ENCODE data around the gene PSMC4. TPM values are rescaled to one million over a fixed set of nuclear protein-coding genes. Genes with fewer than 3 reads are reported as not detected.

Gene PSMC4
- total and polyA plus RNA-seq, 2 experiments from 2014 or later, result 113 to 137 TPM

- Histone ChIP-seq H3K4me1 (ENCODE audit: insufficient read depth) (no peaks in the 10 kb centered on the region), H2AFZ (no peak overlapping the region), H4K20me1 (ENCODE audit: insufficient read depth) (no peaks in the 10 kb centered on the region), H3F3A (ENCODE audit: insufficient read depth) (peaks cover 6% of the 10 kb centered on the region; the same call in 1 of the 2 replicates), H3K36me3 (ENCODE audit: low read depth) (no peaks in the 10 kb centered on the region), H3K27me3 (replicated peaks; ENCODE audit: insufficient read depth) (peaks cover 5% of the 10 kb centered on the region), H3K27ac (no peak overlapping the region), H3K9me2 (ENCODE audit: insufficient read depth) (no peaks in the 10 kb centered on the region), H3K9ac (no peak overlapping the region), H3K4me2 (ENCODE audit: unreplicated experiment) (no peak overlapping the region), H3K9me3 (ENCODE audit: low read depth) (no peaks in the 10 kb centered on the region), H3K4me3 (no peak overlapping the region), H3K79me2 (ENCODE audit: insufficient read depth) (no peaks in the 10 kb centered on the region)
- WGBS, 2 experiments (ENCODE audit: low coverage in 1 of 2, low lambda C conversion rate in 2 of 2, missing lambda C conversion rate in 2 of 2), result 67 to 78% methylated on average over 7 of the region's 7 CpGs
- in situ Hi-C loops (cut with MboI), result no loop called here
- DNase-seq, result no peak
- no peak for TF ChIP-seq EZH2phosphoT487 (IDR thresholded peaks at IDR 0.05; ENCODE audit: insufficient read depth, low read depth)
- no peak for TF ChIP-seq EZH2 (IDR thresholded peaks at IDR 0.05; ENCODE audit: insufficient read depth, poor library complexity, severe bottlenecking)
Observed at GRCh38 chr19:39943586-39943985, 27.4 kb upstream of the PSMC4 start.

- Histone ChIP-seq H3K4me1 (ENCODE audit: insufficient read depth) (peaks cover 1% of the 10 kb centered on the region; the same call in 1 of the 2 replicates), H3K9ac (no peak overlapping the region), H4K20me1 (ENCODE audit: insufficient read depth) (no peaks in the 10 kb centered on the region), H3K27ac (no peak overlapping the region), H3K36me3 (ENCODE audit: low read depth) (no peaks in the 10 kb centered on the region), H3K9me3 (ENCODE audit: low read depth) (no peaks in the 10 kb centered on the region), H3F3A (ENCODE audit: insufficient read depth) (peaks cover 6% of the 10 kb centered on the region; the same call in 1 of the 2 replicates), H3K27me3 (replicated peaks; ENCODE audit: insufficient read depth) (no peaks in the 10 kb centered on the region; the same call in 1 of the 2 replicates), H3K79me2 (ENCODE audit: insufficient read depth) (no peaks in the 10 kb centered on the region), H2AFZ (no peak overlapping the region), H3K9me2 (ENCODE audit: insufficient read depth) (no peaks in the 10 kb centered on the region), H3K4me3 (no peak overlapping the region), H3K4me2 (ENCODE audit: unreplicated experiment) (no peak overlapping the region)
- in situ Hi-C loops (cut with MboI), result no loop called here
- peak; percentile 42 for DNase-seq
- TF ChIP-seq EZH2phosphoT487 (IDR thresholded peaks at IDR 0.05; ENCODE audit: insufficient read depth, low read depth), result no peak
- TF ChIP-seq EZH2 (IDR thresholded peaks at IDR 0.05; ENCODE audit: insufficient read depth, poor library complexity, severe bottlenecking), result no peak
- 46 to 49% methylated on average over 4 of the region's 4 CpGs for WGBS, 2 experiments (ENCODE audit: low coverage in 1 of 2, low lambda C conversion rate in 2 of 2, missing lambda C conversion rate in 2 of 2)
Observed at GRCh38 chr19:39946532-39946931, 24.4 kb upstream of the PSMC4 start.

GRCh38 chr19:39949026-39949747 is 21.8 kb upstream of the PSMC4 start:
- no peak overlapping the region for H3K4me3 ChIP-seq
- no peaks in the 10 kb centered on the region for H3K79me2 ChIP-seq (ENCODE audit: insufficient read depth)
- H2AFZ ChIP-seq, result no peak overlapping the region
- no peak overlapping the region for H3K27ac ChIP-seq
- H3K27me3 ChIP-seq (replicated peaks; ENCODE audit: insufficient read depth), result no peaks in the 10 kb centered on the region
- no peaks in the 10 kb centered on the region for H4K20me1 ChIP-seq (ENCODE audit: insufficient read depth)
- in situ Hi-C loops (cut with MboI), result no loop called here
- H3K4me1 ChIP-seq (ENCODE audit: insufficient read depth), result peaks cover 6% of the 10 kb centered on the region; the same call in 1 of the 2 replicates
- H3K9me3 ChIP-seq (ENCODE audit: low read depth), result no peaks in the 10 kb centered on the region
- TF ChIP-seq EZH2 (IDR thresholded peaks at IDR 0.05; ENCODE audit: insufficient read depth, poor library complexity, severe bottlenecking) (no peak), EZH2phosphoT487 (IDR thresholded peaks at IDR 0.05; ENCODE audit: insufficient read depth, low read depth) (no peak)
- H3K36me3 ChIP-seq (ENCODE audit: low read depth), result no peaks in the 10 kb centered on the region
- no peak overlapping the region for H3K9ac ChIP-seq
- no peak for DNase-seq
- H3F3A ChIP-seq (ENCODE audit: insufficient read depth), result peaks cover 6% of the 10 kb centered on the region; the same call in 1 of the 2 replicates
- H3K4me2 ChIP-seq (ENCODE audit: unreplicated experiment), result no peak overlapping the region
- H3K9me2 ChIP-seq (ENCODE audit: insufficient read depth), result no peaks in the 10 kb centered on the region
- 50 to 55% methylated on average over 2 of the region's 2 CpGs for WGBS, 2 experiments (ENCODE audit: low coverage in 1 of 2, low lambda C conversion rate in 2 of 2, missing lambda C conversion rate in 2 of 2)

- H2AFZ ChIP-seq, result no peak overlapping the region
- TF ChIP-seq EZH2 (IDR thresholded peaks at IDR 0.05; ENCODE audit: insufficient read depth, poor library complexity, severe bottlenecking) (no peak), EZH2phosphoT487 (IDR thresholded peaks at IDR 0.05; ENCODE audit: insufficient read depth, low read depth) (no peak)
- no peak overlapping the region for H3K4me2 ChIP-seq (ENCODE audit: unreplicated experiment)
- 63 to 66% methylated on average over 2 of the region's 2 CpGs for WGBS, 2 experiments (ENCODE audit: low coverage in 1 of 2, low lambda C conversion rate in 2 of 2, missing lambda C conversion rate in 2 of 2)
- peaks cover 6% of the 10 kb centered on the region; the same call in 1 of the 2 replicates for H3F3A ChIP-seq (ENCODE audit: insufficient read depth)
- H3K27me3 ChIP-seq (replicated peaks; ENCODE audit: insufficient read depth), result no peaks in the 10 kb centered on the region
- H4K20me1 ChIP-seq (ENCODE audit: insufficient read depth), result no peaks in the 10 kb centered on the region
- H3K4me1 ChIP-seq (ENCODE audit: insufficient read depth), result peaks cover 6% of the 10 kb centered on the region; the same call in 1 of the 2 replicates
- no peaks in the 10 kb centered on the region for H3K36me3 ChIP-seq (ENCODE audit: low read depth)
- no peaks in the 10 kb centered on the region for H3K79me2 ChIP-seq (ENCODE audit: insufficient read depth)
- no peaks in the 10 kb centered on the region for H3K9me2 ChIP-seq (ENCODE audit: insufficient read depth)
- no peaks in the 10 kb centered on the region for H3K9me3 ChIP-seq (ENCODE audit: low read depth)
- in situ Hi-C loops (cut with MboI), result no loop called here
- DNase-seq, result no peak
- H3K4me3 ChIP-seq, result no peak overlapping the region
- no peak overlapping the region for H3K9ac ChIP-seq
- no peak overlapping the region for H3K27ac ChIP-seq
Observed at GRCh38 chr19:39951065-39951650, 19.8 kb upstream of the PSMC4 start.

Measured in GM23248 (cell line).